Measurements from ENCODE around the gene LIPG.
"Not testable (repeated sequence)": the region's sequence is repeated elsewhere in the genome, so short reads cannot be mapped to it uniquely, and the experiment has no call there.

The LIPG gene

GRCh38 chr18:49561289-49562193, at the start of gene LIPG:
TSS of gene LIPG (plus strand) at chr18:49562057. CDS start at chr18:49562309, 252 bp downstream.
- peak; percentile 23 for DNase-seq (ENCODE audit: low read depth)

GRCh38 chr18:49512876-49513275, 49.0 kb upstream of the LIPG start:
- DNase-seq (ENCODE audit: low read depth) = not testable (repeated sequence)

- no peak for DNase-seq (ENCODE audit: low read depth)
Measured at GRCh38 chr18:49514577-49514976, 47.3 kb upstream of the LIPG start.

- not testable (repeated sequence) for DNase-seq (ENCODE audit: low read depth)
Measured at GRCh38 chr18:49515003-49515402, 46.9 kb upstream of the LIPG start.

DNA sequence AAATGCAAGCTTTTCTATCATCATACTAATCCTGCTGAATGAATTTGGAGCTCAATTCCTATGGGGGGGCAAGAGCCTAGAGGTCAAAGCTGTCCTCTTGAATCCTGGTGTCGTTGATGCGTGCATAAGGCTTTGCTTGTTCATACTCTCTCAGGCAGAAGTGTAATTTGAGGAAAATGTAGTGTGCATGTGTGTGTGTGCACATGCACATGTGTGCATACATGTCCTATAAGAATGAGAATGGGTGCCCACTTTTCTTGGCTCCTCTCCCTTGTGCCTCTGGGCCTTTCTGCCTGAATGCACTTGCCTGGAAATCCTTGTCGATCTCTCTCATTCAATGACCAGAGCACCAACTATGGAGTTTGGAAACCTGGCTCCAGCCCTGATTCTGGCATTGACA, 46.3 kb upstream of the LIPG start:
- DNase-seq (ENCODE audit: low read depth) = no peak

DNA sequence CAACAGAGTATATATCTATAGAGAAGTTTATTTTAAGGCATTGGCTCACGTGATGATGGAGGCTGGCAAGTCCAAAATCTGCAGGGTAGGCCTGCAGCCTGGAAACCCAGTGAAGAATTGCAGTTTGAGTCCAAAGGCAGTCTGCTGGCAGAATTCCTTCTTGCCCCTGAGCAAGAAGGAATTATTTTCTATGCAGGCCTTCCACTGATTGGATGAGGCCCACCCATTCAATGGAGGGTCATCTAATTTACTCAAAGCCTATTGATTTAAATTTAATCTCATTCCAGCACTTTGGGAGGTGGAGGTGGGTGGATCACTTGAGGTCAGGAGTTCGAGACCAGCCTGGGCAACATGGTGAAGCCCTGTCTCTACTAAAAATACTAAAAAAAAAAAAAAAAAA, 44.4 kb upstream of the LIPG start:
- no peak for DNase-seq (ENCODE audit: low read depth)

DNA sequence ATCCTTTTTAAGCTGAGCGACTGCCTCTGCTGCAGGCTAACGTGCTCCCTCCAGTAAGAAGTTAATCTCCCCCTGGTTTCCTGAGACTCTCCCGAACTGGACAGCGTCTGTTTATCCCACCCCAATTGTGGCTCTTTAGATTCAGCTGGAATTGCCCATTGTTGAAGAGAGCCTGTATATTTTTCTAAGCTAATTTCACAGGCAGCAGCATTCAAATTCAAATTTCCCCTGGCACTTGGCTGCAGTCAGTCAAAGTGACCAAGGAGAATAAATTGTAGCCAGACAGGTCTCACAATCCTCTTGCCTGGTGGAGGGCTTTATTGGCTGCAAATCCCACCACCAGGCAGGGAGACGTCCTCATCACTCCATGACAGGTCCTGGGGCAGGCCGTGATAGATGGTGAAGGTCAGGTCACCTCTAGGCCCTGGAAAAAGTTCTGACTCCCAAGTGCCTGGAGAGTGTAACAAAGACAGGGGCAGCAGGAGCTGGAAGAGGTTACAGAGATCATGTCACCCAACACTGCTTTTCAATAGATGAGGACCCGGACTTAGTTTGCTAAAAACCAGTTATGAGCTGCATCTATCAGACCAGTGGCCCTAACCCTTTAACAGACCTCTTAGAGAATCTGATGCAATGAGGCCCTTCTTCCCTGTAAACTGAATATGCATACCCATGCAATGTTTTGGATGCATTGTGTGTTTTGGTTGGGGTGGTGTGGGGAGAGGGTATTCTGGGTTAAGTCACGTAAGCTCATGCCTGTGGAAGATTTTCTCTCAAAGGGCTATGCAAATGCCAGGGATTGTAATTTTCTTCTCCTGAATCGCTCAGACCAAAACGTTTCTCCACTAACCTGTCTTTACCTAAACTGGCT, 42.5 kb upstream of the LIPG start:
- DNase-seq (ENCODE audit: low read depth) = no peak

GRCh38 chr18:49520661-49521145, 41.2 kb upstream of the LIPG start:
- no peak for DNase-seq (ENCODE audit: low read depth)

- no peak for DNase-seq (ENCODE audit: low read depth)
Measured at GRCh38 chr18:49521216-49521835, 40.5 kb upstream of the LIPG start.

GRCh38 chr18:49523580-49524093, 38.2 kb upstream of the LIPG start:
- DNase-seq (ENCODE audit: low read depth) = not testable (repeated sequence)

- no peak for DNase-seq (ENCODE audit: low read depth)
Measured at GRCh38 chr18:49524349-49524748, 37.5 kb upstream of the LIPG start.

- no peak for DNase-seq (ENCODE audit: low read depth)
Measured at GRCh38 chr18:49524951-49525350, 36.9 kb upstream of the LIPG start.

DNA sequence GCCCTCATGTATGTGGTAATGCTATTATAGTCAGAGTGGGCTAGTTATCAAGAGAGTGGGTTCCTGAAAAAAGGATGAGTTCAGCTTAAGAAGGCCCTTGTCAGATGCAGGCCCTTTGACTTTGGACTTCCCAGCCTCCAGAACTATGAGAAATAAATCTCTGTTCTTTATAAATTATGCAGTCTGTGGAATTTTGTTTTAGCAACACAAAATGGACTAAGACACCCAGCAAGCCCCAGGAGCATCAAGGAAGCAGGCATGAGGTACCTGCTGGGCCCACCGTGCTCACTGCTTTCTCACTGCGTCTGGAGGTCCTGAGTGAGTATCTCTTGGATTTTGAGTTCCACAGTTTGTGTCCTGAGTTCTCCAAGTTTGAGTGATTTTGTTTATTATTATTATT, 35.9 kb upstream of the LIPG start:
- DNase-seq (ENCODE audit: low read depth) = no peak

DNA sequence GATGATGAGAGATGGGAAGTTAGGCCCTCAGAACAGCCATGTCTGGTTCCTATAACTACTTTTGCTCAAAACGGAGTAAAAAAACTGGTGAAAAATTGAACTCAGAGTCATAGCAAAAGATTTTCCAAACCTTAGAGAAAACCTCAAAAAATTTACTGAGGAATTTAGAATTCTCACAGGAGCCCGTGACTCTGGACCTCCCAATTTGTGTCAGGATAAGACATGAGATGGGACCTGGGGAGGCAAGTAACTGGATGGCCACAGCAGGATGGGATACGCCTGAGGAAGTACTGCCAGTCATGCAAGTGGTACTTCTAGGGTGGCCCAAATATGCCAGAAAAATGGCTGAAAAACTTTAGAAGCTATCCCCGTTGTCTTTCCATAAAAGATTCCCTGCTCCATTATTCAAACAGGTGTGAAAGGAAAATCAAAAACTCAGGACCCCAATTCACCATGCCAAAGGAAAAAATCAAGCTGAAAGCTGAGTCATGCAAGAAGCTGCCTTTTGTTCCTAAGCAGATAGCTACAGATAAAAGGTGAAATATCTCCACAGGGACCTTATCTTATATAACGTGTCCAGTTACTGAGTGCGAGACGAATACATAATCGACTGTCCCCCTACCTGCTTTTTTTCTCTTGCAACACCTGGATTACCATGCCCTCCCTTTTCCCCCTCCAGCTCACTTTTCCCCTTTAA, 34.1 kb upstream of the LIPG start:
- DNase-seq (ENCODE audit: low read depth) = no peak

- no peak for DNase-seq (ENCODE audit: low read depth)
Measured at GRCh38 chr18:49529596-49529995, 32.3 kb upstream of the LIPG start.

GRCh38 chr18:49531678-49532153, 30.1 kb upstream of the LIPG start:
- no peak for DNase-seq (ENCODE audit: low read depth)

DNA sequence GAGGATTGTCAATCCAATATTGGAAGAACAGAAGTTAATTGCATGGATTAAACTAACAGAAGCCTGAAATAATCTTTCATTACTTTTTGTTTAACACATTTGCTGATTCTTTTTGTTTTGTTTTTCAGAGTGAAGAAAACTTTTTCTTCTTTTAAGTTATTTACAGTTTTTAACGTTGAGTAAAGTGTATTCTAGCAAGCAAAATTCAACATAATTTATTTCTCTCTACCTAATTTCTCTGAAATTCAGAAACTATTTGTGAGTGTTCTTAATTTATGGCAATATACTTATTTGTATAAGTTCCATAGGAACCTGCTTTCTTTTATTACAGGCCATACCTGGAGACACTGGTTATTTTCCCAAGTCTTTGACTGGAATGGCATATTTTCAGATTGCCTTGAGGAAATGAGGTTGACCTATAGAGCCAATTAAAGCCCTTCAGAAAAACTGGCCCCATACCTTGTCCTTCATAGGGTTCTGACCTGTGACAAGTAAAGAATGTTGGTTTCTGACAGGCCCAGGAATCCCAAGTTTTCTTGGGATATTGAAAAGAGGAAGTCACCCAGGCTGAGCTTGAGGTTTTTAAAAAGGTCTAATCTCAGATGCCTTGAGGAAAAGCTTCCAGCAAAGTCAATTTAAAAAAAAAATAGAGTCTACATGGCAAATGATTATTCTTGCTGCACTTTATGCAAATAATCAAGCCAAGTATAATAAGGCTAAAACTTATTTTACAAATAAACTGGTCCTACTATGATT, 26.8 kb upstream of the LIPG start:
- no peak for DNase-seq (ENCODE audit: low read depth)

GRCh38 chr18:49537232-49537896, 24.5 kb upstream of the LIPG start:
- DNase-seq (ENCODE audit: low read depth) = no peak

GRCh38 chr18:49544362-49544761, 17.5 kb upstream of the LIPG start:
- DNase-seq (ENCODE audit: low read depth) = no peak

GRCh38 chr18:49546278-49546677, 15.6 kb upstream of the LIPG start:
- no peak for DNase-seq (ENCODE audit: low read depth)
